K562 treated with DMSO at 1 percent for 12 hours (cell line): ENCODE measurements around the gene CYP4F11. TPM values are rescaled to one million over a fixed set of nuclear protein-coding genes. Genes with fewer than 3 reads are reported as not detected.

Source experiments
- total RNA-seq: library from RNA; unstranded; fragments of 300-600 nt; gene quantifications from 2 replicates; pipeline ENCODE4 v1.2.3, GENCODE V29; 2022; ENCODE audit not compliant: insufficient read depth

The CYP4F11 gene, protein sequence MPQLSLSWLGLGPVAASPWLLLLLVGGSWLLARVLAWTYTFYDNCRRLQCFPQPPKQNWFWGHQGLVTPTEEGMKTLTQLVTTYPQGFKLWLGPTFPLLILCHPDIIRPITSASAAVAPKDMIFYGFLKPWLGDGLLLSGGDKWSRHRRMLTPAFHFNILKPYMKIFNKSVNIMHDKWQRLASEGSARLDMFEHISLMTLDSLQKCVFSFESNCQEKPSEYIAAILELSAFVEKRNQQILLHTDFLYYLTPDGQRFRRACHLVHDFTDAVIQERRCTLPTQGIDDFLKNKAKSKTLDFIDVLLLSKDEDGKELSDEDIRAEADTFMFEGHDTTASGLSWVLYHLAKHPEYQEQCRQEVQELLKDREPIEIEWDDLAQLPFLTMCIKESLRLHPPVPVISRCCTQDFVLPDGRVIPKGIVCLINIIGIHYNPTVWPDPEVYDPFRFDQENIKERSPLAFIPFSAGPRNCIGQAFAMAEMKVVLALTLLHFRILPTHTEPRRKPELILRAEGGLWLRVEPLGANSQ
- not detected in 2 replicates for total RNA-seq

DNA sequence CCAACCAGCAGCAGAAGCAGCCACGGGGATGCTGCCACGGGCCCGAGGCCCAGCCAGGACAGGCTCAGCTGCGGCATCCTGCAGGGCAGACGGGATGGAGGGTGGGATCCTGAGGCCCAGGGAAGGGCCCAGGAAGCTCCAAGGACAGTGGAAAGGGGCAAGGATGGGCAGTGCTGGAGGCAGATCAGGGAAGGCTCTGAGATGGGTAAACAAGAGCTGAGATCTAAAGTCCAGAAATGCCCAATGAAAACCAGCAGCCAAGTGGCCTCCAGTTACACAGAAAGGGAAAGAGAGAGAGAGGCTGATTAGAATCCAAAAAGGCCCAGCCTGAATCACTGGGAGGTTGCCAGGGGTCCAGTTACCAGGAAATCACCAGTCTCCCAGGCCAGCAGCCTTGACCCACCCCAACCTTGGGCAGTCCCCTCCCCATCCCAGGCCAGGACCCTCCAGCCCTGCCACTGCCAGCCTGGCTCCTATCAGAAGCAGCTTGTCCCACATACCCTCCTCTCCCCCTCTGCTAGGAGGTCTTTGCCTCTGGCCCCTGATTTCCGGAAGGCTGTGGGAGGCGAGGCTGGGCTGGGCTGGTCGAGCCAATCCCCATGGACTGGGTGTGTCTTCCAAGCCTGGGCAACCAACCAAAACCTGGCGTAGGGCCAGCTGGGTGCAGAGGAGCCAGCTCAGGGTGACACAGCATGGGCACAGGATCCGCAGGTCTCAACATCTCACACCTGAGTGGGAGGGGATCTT lies at the start of gene CYP4F11:
TSS of gene CYP4F11 (minus strand) at position 198 of the 747 bp plus-strand sequence. CDS start at position 77, 121 bp downstream.

GRCh38 chr19:15948223-15949058 lies 14.1 kb upstream of the CYP4F11 start, which contains the start of gene OR10H4:
Gene OR10H4, plus strand, starts transcription at chr19:15949008. Its CDS starts 0 bp downstream, at chr19:15949008.

GRCh38 chr19:15897738-15898276 lies 36.5 kb downstream of the CYP4F11 start, which contains the start of gene CYP4F2:
Gene CYP4F2, minus strand, starts transcription at chr19:15898074. Its CDS starts 463 bp downstream, at chr19:15897611.

Other genes with a start within 250 kb of the CYP4F11 start
- not detected in 2 replicates for gene OR10H2, start 206.5 kb downstream of the CYP4F11 start, total RNA-seq
- not detected in 2 replicates for gene OR10H3, start 196.5 kb downstream of the CYP4F11 start, total RNA-seq
- not detected in 2 replicates for gene OR10H5, start 146.9 kb downstream of the CYP4F11 start, total RNA-seq
- gene OR10H1, start 118.9 kb downstream of the CYP4F11 start, total RNA-seq = not detected in 2 replicates
- gene CYP4F2, start 36.5 kb downstream of the CYP4F11 start, total RNA-seq = not detected in 2 replicates
- gene OR10H4, start 14.5 kb upstream of the CYP4F11 start, total RNA-seq = not detected in 2 replicates
- 76.6 and 158 TPM in 2 replicates for gene TPM4, start 142.0 kb upstream of the CYP4F11 start, total RNA-seq
- gene RAB8A, start 177.4 kb upstream of the CYP4F11 start, total RNA-seq = 13.7 and 36.2 TPM in 2 replicates
- 0.47 TPM in 1 of 2 replicates, not detected in the other for gene HSH2D, start 209.2 kb upstream of the CYP4F11 start, total RNA-seq
- gene CIB3, start 239.0 kb upstream of the CYP4F11 start, total RNA-seq = not detected in 2 replicates